AG09319 (cell line): ENCODE results near the gene MAS1L.

Source experiments
- DNase-seq: peaks from one replicate; pipeline ENCODE4 v3.0.0-alpha.2; 2010; ENCODE audit warnings: low read depth; ENCODE audit errors: extremely low read depth
- TF ChIP-seq, protein P1 (sequence below): IDR thresholded peaks from 2 replicates; pipeline ENCODE4 v1.5.1; 2011; ENCODE audit warnings: low read depth, mild to moderate bottlenecking, inconsistent platforms, low read length, moderate library complexity

The MAS1L gene

GRCh38 chr6:29493261-29493660 lies 5.5 kb upstream of the MAS1L start:
- TF ChIP-seq, protein P1, sequence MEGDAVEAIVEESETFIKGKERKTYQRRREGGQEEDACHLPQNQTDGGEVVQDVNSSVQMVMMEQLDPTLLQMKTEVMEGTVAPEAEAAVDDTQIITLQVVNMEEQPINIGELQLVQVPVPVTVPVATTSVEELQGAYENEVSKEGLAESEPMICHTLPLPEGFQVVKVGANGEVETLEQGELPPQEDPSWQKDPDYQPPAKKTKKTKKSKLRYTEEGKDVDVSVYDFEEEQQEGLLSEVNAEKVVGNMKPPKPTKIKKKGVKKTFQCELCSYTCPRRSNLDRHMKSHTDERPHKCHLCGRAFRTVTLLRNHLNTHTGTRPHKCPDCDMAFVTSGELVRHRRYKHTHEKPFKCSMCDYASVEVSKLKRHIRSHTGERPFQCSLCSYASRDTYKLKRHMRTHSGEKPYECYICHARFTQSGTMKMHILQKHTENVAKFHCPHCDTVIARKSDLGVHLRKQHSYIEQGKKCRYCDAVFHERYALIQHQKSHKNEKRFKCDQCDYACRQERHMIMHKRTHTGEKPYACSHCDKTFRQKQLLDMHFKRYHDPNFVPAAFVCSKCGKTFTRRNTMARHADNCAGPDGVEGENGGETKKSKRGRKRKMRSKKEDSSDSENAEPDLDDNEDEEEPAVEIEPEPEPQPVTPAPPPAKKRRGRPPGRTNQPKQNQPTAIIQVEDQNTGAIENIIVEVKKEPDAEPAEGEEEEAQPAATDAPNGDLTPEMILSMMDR = no peak
- DNase-seq = no peak

DNA sequence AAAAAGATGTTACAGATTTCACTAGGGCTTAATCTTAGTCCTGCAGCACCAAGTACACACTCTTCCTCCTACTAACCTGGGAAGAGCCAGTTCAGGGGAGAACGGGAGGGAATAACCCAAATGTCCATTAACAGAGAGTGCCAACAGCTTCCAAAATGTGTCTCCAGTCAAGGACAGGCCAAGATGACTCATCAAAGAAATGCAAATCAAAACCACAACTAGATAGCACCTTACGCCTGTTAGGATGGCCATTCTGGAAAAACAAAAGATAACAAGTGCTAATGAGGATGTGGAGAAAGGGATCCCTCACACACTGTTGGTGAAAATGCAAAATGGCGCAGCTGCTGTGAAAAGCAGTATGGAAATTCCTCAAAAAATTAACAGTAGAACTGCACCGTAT lies 3.8 kb upstream of the MAS1L start:
- no peak for DNase-seq
- TF ChIP-seq, protein P1 = no peak

GRCh38 chr6:29490552-29490951 lies 2.8 kb upstream of the MAS1L start:
- DNase-seq = no peak
- TF ChIP-seq, protein P1 = no peak

DNA sequence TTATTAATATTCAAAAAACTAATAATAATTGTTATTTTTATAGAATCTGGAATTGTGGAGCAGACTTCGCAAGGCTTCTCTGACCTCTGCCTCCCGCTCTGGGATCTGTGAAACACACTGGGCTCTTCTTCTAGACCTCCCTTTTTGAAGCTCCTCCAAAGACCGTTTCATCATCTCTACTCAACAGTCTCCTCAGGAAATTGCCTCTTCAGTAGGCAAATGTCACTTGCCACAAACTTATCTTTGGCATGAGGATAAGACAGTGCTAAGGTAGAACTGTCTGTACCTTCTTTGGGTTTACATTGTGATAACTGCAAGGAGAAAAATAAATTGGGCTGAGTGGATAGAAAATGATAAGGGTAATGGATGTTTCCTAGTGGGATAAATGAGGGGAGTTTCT lies 2.3 kb upstream of the MAS1L start:
- no peak for DNase-seq

GRCh38 chr6:29489286-29489685 lies 1.5 kb upstream of the MAS1L start:
- TF ChIP-seq, protein P1 = no peak
- no peak for DNase-seq

More for the DNA sequence above, 2.3 kb upstream of the MAS1L start:
- TF ChIP-seq, protein P1 = no peak

- TF ChIP-seq, protein P1 = no peak
Measured at GRCh38 chr6:29488874-29489273, 1.1 kb upstream of the MAS1L start.

DNA sequence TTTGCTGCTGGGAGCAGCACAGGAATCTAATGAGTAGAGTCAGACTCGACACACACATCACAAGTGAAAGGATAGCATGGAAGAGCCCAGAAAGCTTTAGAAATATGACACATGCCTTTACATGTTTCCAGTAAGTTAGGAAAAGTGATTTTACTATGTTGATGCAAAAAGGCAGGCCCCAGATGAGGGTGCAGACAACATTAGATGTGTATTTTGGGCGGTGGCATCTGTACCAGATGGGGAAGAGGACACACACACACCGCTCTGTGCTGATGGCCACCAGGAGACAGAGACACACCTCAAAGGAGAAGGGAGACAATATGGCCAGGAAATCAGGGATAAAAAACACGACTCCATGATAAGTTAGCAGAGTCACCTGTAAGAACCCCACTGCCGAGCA lies 625 bp downstream of the MAS1L start:
- TF ChIP-seq, protein P1 = no peak
- no peak for DNase-seq

More at GRCh38 chr6:29488874-29489273, 1.1 kb upstream of the MAS1L start:
- no peak for DNase-seq

DNA sequence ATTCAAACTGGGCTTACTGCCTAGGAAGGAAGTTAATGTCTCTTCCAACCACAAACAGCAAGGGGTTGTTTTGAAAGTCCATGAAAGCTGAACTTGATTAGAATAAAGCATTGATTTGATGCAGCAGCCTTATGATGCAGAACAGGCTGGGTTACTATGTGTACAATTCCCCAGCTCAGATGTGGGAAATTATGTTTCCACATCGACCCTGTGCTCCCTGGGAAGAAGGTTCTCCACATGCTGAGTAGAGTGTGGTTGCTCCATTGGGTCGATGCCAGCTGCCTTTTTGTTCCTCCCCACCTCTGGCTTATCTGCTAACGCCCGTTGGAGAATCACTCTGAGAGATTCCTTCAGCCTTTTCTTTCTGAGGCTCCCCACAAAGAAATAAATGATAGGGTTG lies 1.2 kb downstream of the MAS1L start:
- DNase-seq = no peak
- TF ChIP-seq, protein P1 = no peak
